Measurements from ENCODE around the gene TUBA1C.
A peak's percentile ranks its signal among the peaks of the same experiment; 100 is the strongest.

Gene TUBA1C

GRCh38 chr12:49264873-49265792 lies at the start of gene TUBA1C:
TSS of gene TUBA1C (plus strand) at chr12:49265082. CDS start at chr12:49265182, 100 bp downstream.
- peaks cover 24% of the 10 kb centered on the region for H3K36me3 ChIP-seq (ENCODE audit: insufficient read depth, low read length)

DNA sequence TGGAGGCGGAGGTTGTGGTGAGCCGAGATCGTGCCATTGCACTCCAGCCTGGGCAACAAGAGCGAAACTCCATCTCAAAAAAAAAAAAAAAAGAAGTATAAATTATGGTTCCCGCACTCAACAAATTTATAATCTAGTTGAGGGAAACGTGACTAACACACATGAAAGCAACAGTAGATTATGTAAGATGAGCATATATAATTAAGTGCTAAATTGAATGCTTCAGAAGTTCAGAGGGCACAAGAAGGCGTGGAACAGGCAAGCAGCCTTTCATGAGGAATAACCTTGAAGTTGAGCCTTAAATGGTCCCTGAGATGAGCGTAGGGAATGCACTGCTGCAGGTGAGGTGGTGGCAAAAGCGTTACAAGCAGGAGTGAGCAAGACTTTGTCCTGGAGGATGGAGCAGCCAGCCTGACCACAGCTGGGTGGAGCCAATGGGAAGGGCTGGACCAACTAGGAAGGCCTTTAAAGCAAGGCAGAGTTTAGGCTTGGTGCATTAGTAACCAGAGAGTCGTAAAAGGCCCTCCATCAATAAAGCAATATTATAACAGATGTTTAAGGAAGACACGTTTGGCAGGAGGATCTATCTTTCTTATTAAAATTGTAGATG lies 45.4 kb upstream of the TUBA1C start:
- no peaks in the 10 kb centered on the region for H3K27me3 ChIP-seq (ENCODE audit: insufficient read depth, low read length)
- H2AFZ ChIP-seq (ENCODE audit: low read length, unreplicated experiment) = no peak overlapping the region
- no peak overlapping the region for H3K4me3 ChIP-seq (ENCODE audit: low read depth, low read length)
- H3K4me1 ChIP-seq (ENCODE audit: control insufficient read depth, insufficient read depth, low read length, unreplicated experiment) = peaks cover 16% of the 10 kb centered on the region
- no peak overlapping the region for H3K27ac ChIP-seq (ENCODE audit: low read depth, low read length)
- no peaks in the 10 kb centered on the region for H3K79me2 ChIP-seq (ENCODE audit: control insufficient read depth, insufficient read depth, low read length, unreplicated experiment)
- H3K36me3 ChIP-seq (ENCODE audit: insufficient read depth, low read length) = no peaks in the 10 kb centered on the region

More at GRCh38 chr12:49264873-49265792, at the start of gene TUBA1C:
- Histone ChIP-seq H3K27me3 (ENCODE audit: insufficient read depth, low read length) (no peaks in the 10 kb centered on the region), H3K4me1 (ENCODE audit: control insufficient read depth, insufficient read depth, low read length, unreplicated experiment) (peaks cover 49% of the 10 kb centered on the region), H3K4me3 (ENCODE audit: low read depth, low read length) (peak within 1 kb of the TSS; percentile 96), H2AFZ (ENCODE audit: low read length, unreplicated experiment) (peak within 1 kb of the TSS; percentile 4), H3K27ac (ENCODE audit: low read depth, low read length) (peak within 1 kb of the TSS; percentile 97), H3K79me2 (ENCODE audit: control insufficient read depth, insufficient read depth, low read length, unreplicated experiment) (peaks cover 80% of the 10 kb centered on the region)

GRCh38 chr12:49220972-49221371 lies 43.9 kb upstream of the TUBA1C start:
- Histone ChIP-seq H3K27ac (ENCODE audit: low read depth, low read length) (no peak overlapping the region), H3K36me3 (ENCODE audit: insufficient read depth, low read length) (no peaks in the 10 kb centered on the region), H3K27me3 (ENCODE audit: insufficient read depth, low read length) (no peaks in the 10 kb centered on the region), H2AFZ (ENCODE audit: low read length, unreplicated experiment) (no peak overlapping the region), H3K79me2 (ENCODE audit: control insufficient read depth, insufficient read depth, low read length, unreplicated experiment) (no peaks in the 10 kb centered on the region), H3K4me1 (ENCODE audit: control insufficient read depth, insufficient read depth, low read length, unreplicated experiment) (peaks cover 7% of the 10 kb centered on the region), H3K4me3 (ENCODE audit: low read depth, low read length) (no peak overlapping the region)

- no peaks in the 10 kb centered on the region for H3K79me2 ChIP-seq (ENCODE audit: control insufficient read depth, insufficient read depth, low read length, unreplicated experiment)
- H2AFZ ChIP-seq (ENCODE audit: low read length, unreplicated experiment) = peak overlapping the region; percentile 82
- H3K4me3 ChIP-seq (ENCODE audit: low read depth, low read length) = no peak overlapping the region
- H3K36me3 ChIP-seq (ENCODE audit: insufficient read depth, low read length) = no peaks in the 10 kb centered on the region
- H3K27me3 ChIP-seq (ENCODE audit: insufficient read depth, low read length) = no peaks in the 10 kb centered on the region
- H3K27ac ChIP-seq (ENCODE audit: low read depth, low read length) = peak overlapping the region; percentile 39
- H3K4me1 ChIP-seq (ENCODE audit: control insufficient read depth, insufficient read depth, low read length, unreplicated experiment) = peaks cover 7% of the 10 kb centered on the region
These were observed 41.8 kb upstream of the TUBA1C start for GRCh38 chr12:49223122-49223521.

DNA sequence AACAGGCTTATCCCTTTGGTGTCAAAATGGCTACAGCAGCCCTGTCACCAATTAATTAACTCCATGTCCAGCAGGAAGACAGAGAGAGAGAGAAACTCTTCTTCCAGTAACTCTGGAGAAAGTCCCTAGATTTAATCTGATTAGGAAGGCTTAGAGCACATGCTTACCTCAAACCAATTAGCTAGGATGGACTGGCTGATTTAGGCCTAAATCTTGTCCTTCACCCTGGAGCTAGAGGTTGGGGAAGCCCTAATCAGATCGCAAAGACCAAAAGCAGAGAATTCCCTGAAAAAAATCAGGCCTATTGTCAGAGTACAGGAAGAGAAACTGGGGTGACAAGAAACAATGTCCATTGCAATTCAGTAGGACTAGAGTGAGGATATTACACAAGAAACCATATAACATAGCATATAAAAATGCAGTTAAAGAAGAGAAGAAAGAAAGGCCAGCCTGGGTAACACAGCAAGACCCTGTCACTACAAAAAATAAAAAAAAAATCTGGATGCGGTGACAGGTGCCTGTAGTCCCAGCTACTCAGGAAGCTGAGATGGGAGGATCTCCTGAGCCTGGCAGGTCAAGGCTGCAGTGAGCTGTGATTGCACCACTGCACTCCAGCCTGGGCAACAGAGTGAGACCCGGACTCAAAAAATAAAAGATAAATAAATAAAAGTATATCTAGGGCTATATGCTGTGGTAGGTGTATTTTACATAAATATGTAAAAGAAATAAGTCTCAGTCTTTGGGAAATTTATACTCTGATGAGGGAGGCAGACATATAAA lies 41.1 kb upstream of the TUBA1C start:
- Histone ChIP-seq H3K79me2 (ENCODE audit: control insufficient read depth, insufficient read depth, low read length, unreplicated experiment) (no peaks in the 10 kb centered on the region), H3K4me1 (ENCODE audit: control insufficient read depth, insufficient read depth, low read length, unreplicated experiment) (peaks cover 7% of the 10 kb centered on the region), H3K27me3 (ENCODE audit: insufficient read depth, low read length) (no peaks in the 10 kb centered on the region), H3K27ac (ENCODE audit: low read depth, low read length) (no peak overlapping the region), H3K36me3 (ENCODE audit: insufficient read depth, low read length) (no peaks in the 10 kb centered on the region), H3K4me3 (ENCODE audit: low read depth, low read length) (no peak overlapping the region), H2AFZ (ENCODE audit: low read length, unreplicated experiment) (no peak overlapping the region)

GRCh38 chr12:49225576-49226166 lies 39.2 kb upstream of the TUBA1C start:
- Histone ChIP-seq H3K27ac (ENCODE audit: low read depth, low read length) (no peak overlapping the region), H3K79me2 (ENCODE audit: control insufficient read depth, insufficient read depth, low read length, unreplicated experiment) (no peaks in the 10 kb centered on the region), H3K4me3 (ENCODE audit: low read depth, low read length) (no peak overlapping the region), H3K36me3 (ENCODE audit: insufficient read depth, low read length) (no peaks in the 10 kb centered on the region), H3K27me3 (ENCODE audit: insufficient read depth, low read length) (no peaks in the 10 kb centered on the region), H2AFZ (ENCODE audit: low read length, unreplicated experiment) (no peak overlapping the region), H3K4me1 (ENCODE audit: control insufficient read depth, insufficient read depth, low read length, unreplicated experiment) (peaks cover 7% of the 10 kb centered on the region)

DNA sequence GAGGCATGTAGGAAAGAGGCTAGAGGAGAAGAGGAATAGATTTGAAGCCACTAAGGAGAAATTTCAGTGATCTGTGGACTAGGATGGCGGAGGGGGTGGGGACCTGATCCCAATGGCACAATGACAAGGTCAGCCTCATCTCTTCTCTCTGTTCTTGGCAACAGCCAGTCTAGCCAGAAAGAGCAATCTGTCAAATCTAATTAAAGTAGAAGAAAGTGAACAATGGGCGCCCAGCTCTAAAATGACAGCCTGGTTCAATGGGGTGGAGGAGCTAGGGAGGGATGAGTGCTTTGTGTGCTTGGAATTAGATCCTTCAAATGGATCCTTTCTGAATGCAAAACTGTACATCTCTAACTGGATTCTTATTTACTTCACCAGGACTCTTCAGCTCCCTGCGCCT lies 37.2 kb upstream of the TUBA1C start:
- peaks cover 3% of the 10 kb centered on the region for H3K4me1 ChIP-seq (ENCODE audit: control insufficient read depth, insufficient read depth, low read length, unreplicated experiment)
- no peak overlapping the region for H3K4me3 ChIP-seq (ENCODE audit: low read depth, low read length)
- no peak overlapping the region for H3K27ac ChIP-seq (ENCODE audit: low read depth, low read length)
- no peaks in the 10 kb centered on the region for H3K79me2 ChIP-seq (ENCODE audit: control insufficient read depth, insufficient read depth, low read length, unreplicated experiment)
- no peaks in the 10 kb centered on the region for H3K36me3 ChIP-seq (ENCODE audit: insufficient read depth, low read length)
- H3K27me3 ChIP-seq (ENCODE audit: insufficient read depth, low read length) = no peaks in the 10 kb centered on the region
- no peak overlapping the region for H2AFZ ChIP-seq (ENCODE audit: low read length, unreplicated experiment)

DNA sequence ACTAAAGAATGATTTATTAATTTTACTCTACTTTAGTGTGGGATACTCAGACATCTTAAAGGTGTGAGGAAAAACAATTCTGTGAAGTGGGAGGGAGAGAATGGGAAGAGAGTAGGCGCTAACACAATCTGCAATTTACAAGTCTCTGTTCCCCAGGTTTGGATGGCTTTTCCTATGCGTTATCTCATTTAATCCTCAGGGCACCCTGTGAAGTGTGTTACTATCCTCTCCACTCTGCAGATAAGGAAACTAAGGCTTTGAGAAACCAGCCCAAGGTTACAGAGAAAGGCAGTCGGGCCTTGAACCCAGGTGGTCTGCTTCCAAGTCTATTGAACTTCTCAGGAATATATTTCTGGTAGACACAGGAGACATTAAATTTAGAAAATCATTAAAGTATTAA lies 36.2 kb upstream of the TUBA1C start:
- Histone ChIP-seq H3K27me3 (ENCODE audit: insufficient read depth, low read length) (no peaks in the 10 kb centered on the region), H3K79me2 (ENCODE audit: control insufficient read depth, insufficient read depth, low read length, unreplicated experiment) (no peaks in the 10 kb centered on the region), H2AFZ (ENCODE audit: low read length, unreplicated experiment) (no peak overlapping the region), H3K27ac (ENCODE audit: low read depth, low read length) (no peak overlapping the region), H3K4me1 (ENCODE audit: control insufficient read depth, insufficient read depth, low read length, unreplicated experiment) (no peaks in the 10 kb centered on the region), H3K4me3 (ENCODE audit: low read depth, low read length) (no peak overlapping the region), H3K36me3 (ENCODE audit: insufficient read depth, low read length) (no peaks in the 10 kb centered on the region)

DNA sequence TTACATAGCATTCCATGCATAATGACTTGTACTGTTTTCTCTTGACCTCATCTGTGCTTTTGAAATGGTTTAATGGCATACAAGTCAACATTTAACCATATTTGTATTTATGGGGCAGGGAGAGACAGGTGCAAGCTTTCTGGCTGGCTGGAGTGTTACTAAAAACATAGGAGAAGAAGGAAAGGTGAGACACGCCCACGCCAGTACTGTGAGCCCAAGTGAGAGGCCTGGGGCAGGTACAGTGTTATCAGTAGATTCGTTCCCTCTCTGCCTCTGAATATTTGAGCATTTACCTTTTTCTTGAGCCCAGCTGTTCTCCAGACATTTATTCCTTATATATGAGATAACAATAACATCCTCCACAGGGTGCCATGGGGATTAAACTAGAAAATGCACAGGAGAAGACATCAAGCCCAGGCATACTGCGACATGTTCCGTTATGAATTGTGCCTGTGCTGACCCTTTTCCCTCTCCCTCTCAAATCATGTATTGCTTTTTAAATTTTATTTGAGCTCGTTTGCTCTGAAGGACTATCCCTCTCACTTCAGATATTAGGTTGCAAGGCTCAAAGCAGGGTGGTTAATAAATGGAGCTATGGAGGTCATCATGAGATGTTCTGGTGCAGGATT lies 34.6 kb upstream of the TUBA1C start:
- Histone ChIP-seq H2AFZ (ENCODE audit: low read length, unreplicated experiment) (no peak overlapping the region), H3K4me1 (ENCODE audit: control insufficient read depth, insufficient read depth, low read length, unreplicated experiment) (peaks cover 4% of the 10 kb centered on the region), H3K36me3 (ENCODE audit: insufficient read depth, low read length) (no peaks in the 10 kb centered on the region), H3K27me3 (ENCODE audit: insufficient read depth, low read length) (no peaks in the 10 kb centered on the region), H3K27ac (ENCODE audit: low read depth, low read length) (no peak overlapping the region), H3K4me3 (ENCODE audit: low read depth, low read length) (no peak overlapping the region), H3K79me2 (ENCODE audit: control insufficient read depth, insufficient read depth, low read length, unreplicated experiment) (no peaks in the 10 kb centered on the region)

DNA sequence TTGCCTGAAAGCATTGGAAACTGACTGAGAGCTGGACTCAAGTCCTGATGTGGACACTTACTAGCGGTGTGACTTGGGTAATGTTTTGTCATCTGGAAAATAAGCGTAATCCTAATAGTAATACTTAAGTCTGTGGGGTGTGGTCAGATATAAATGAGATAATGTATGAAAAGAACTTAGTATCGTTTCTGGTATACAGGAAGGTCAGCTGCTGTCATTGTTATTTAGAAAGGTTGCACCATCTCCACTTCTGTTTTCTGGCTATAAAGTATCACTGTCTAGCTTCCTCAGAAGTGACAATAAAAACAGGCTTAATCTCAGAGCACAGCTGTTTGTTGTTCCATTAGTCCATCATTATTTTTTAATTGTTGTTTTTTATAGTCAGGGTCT lies 34.1 kb upstream of the TUBA1C start:
- no peaks in the 10 kb centered on the region for H3K79me2 ChIP-seq (ENCODE audit: control insufficient read depth, insufficient read depth, low read length, unreplicated experiment)
- no peaks in the 10 kb centered on the region for H3K36me3 ChIP-seq (ENCODE audit: insufficient read depth, low read length)
- H3K4me1 ChIP-seq (ENCODE audit: control insufficient read depth, insufficient read depth, low read length, unreplicated experiment) = peaks cover 5% of the 10 kb centered on the region
- no peak overlapping the region for H3K4me3 ChIP-seq (ENCODE audit: low read depth, low read length)
- no peak overlapping the region for H3K27ac ChIP-seq (ENCODE audit: low read depth, low read length)
- no peaks in the 10 kb centered on the region for H3K27me3 ChIP-seq (ENCODE audit: insufficient read depth, low read length)
- H2AFZ ChIP-seq (ENCODE audit: low read length, unreplicated experiment) = no peak overlapping the region

Data from ACC112 (cell line).